KG1 (cell line): ENCODE results near the gene DEPDC5.

Source experiments
- DNase-seq: peaks from one replicate; lab custom pipeline; 2025; lab: John Stamatoyannopoulos, UW

The DEPDC5 gene

GRCh38 chr22:31895411-31896123, 141.7 kb downstream of the DEPDC5 start:
- no peak for DNase-seq

GRCh38 chr22:31896472-31896871, 142.7 kb downstream of the DEPDC5 start:
- no peak for DNase-seq

GRCh38 chr22:31897842-31898805, 144.3 kb downstream of the DEPDC5 start:
- DNase-seq: no peak

- DNase-seq: no peak
Observed at GRCh38 chr22:31898926-31899325, 145.1 kb downstream of the DEPDC5 start.

- no peak for DNase-seq
Observed at GRCh38 chr22:31899669-31900068, 145.8 kb downstream of the DEPDC5 start.

GRCh38 chr22:31901388-31902137, 147.7 kb downstream of the DEPDC5 start:
- DNase-seq: no peak

- DNase-seq: no peak
Observed at GRCh38 chr22:31904651-31905050, 150.8 kb downstream of the DEPDC5 start.

GRCh38 chr22:31905356-31905755, 151.5 kb downstream of the DEPDC5 start:
- no peak for DNase-seq

- DNase-seq: no peak
Observed at GRCh38 chr22:31906086-31906485, 152.3 kb downstream of the DEPDC5 start.

GRCh38 chr22:31906569-31906968, 152.8 kb downstream of the DEPDC5 start:
- no peak for DNase-seq

- no peak for DNase-seq
Observed at GRCh38 chr22:31909977-31910376, 156.2 kb downstream of the DEPDC5 start.

- DNase-seq: no peak
Observed at GRCh38 chr22:31911565-31912406, 158.0 kb downstream of the DEPDC5 start.

- DNase-seq: no peak
Observed at GRCh38 chr22:31912407-31912743, 158.6 kb downstream of the DEPDC5 start.

GRCh38 chr22:31915586-31915985, 161.8 kb downstream of the DEPDC5 start:
- no peak for DNase-seq

GRCh38 chr22:31917227-31917921, 163.6 kb downstream of the DEPDC5 start:
- no peak for DNase-seq

GRCh38 chr22:31919730-31920129, 165.9 kb downstream of the DEPDC5 start:
- DNase-seq: no peak

GRCh38 chr22:31920306-31920705, 166.5 kb downstream of the DEPDC5 start:
- no peak for DNase-seq

GRCh38 chr22:31921106-31921505, 167.3 kb downstream of the DEPDC5 start:
- no peak for DNase-seq

- DNase-seq: no peak
Observed at GRCh38 chr22:31922534-31922933, 168.7 kb downstream of the DEPDC5 start.

- DNase-seq: no peak
Observed at GRCh38 chr22:31923136-31923535, 169.3 kb downstream of the DEPDC5 start.

GRCh38 chr22:31923747-31924146, 169.9 kb downstream of the DEPDC5 start:
- DNase-seq: no peak
